Activated CD4-positive, alpha-beta memory T cell treated with anti-CD3 and anti-CD28 coated beads, Interleukin-2, amount 10 ng/mL, durations not matched to agents 7 days and 5 days (primary cell): ENCODE data around the gene C2orf68. TPM values are rescaled to one million over a fixed set of nuclear protein-coding genes. Genes with fewer than 3 reads are reported as not detected.
"Not testable (repeated sequence)": the region's sequence is repeated elsewhere in the genome, so short reads cannot be mapped to it uniquely, and the experiment has no call there.

Experiments
- CTCF ChIA-PET: fragments of 350-600 bp; sonication (Branson Sonifier 250); formaldehyde crosslinking; loops from one replicate; lab custom pipeline; 2021; ENCODE audit warnings: antibody characterized with exemption, inconsistent platforms; lab: Charles Lee
- POLR2A ChIA-PET: fragments of 350-600 bp; sonication (Branson Sonifier 250); formaldehyde crosslinking; loops from one replicate; lab custom pipeline; 2021; ENCODE audit warnings: antibody characterized with exemption; lab: Charles Lee
- DNase-seq: peaks from one replicate; pipeline ENCODE4 v3.0.0-alpha.2; 2020
- H3K27ac Mint-ChIP-seq: one replicate; pipeline ENCODE4 v1.8.0; 2021; ENCODE audit warnings: mild to moderate bottlenecking, mixed read lengths
- H3K27me3 Mint-ChIP-seq: one replicate; pipeline ENCODE4 v1.8.0; 2021; ENCODE audit warnings: mixed read lengths
- H3K36me3 Mint-ChIP-seq: one replicate; pipeline ENCODE4 v1.8.0; 2021; ENCODE audit warnings: low read depth, mixed read lengths
- H3K4me1 Mint-ChIP-seq: one replicate; pipeline ENCODE4 v1.8.0; 2021; ENCODE audit warnings: mixed read lengths
- H3K4me3 Mint-ChIP-seq: one replicate; pipeline ENCODE4 v1.8.0; 2021; ENCODE audit warnings: mild to moderate bottlenecking, mixed read lengths
- H3K9me3 Mint-ChIP-seq: one replicate; pipeline ENCODE4 v1.8.0; 2021; ENCODE audit warnings: mixed read lengths
- total RNA-seq, 2 experiments: library from RNA; stranded (reverse); gene quantifications; one replicate each; pipeline ENCODE4 v1.2.3, GENCODE V29; 2021

Gene C2orf68
- total RNA-seq, 2 experiments from 2014 or later = 48.8 to 50.9 TPM

- POLR2A ChIA-PET = interaction anchor here (2.1 kb wide), 1 partner anchor 30 kb away, joined by 5 read pairs; no protein-coding TSS in a partner anchor
Observed at GRCh38 chr2:85575739-85576138, 36.1 kb downstream of the C2orf68 start.

GRCh38 chr2:85566265-85566664, 45.6 kb downstream of the C2orf68 start:
- Mint-ChIP-seq H3K36me3 (no peaks in the 10 kb centered on the region), H3K27ac (no peak overlapping the region), H3K4me1 (peaks cover 11% of the 10 kb centered on the region), H3K9me3 (no peaks in the 10 kb centered on the region), H3K4me3 (no peak overlapping the region), H3K27me3 (peaks cover 12% of the 10 kb centered on the region)
- ChIA-PET CTCF (interaction anchor here (0.7 to 1.6 kb wide), 2 partner anchors 10 to 175 kb away, joined by 3 to 4 read pairs; no protein-coding TSS in a partner anchor), POLR2A (interaction anchor here (1.2 kb wide), 1 partner anchor 12 kb away, joined by 3 read pairs; the partner anchor contains the start of gene VAMP8)
- DNase-seq = no peak

More at GRCh38 chr2:85575739-85576138, 36.1 kb downstream of the C2orf68 start:
- Mint-ChIP-seq H3K27me3 (peaks cover 13% of the 10 kb centered on the region), H3K4me1 (peaks cover 27% of the 10 kb centered on the region), H3K36me3 (peaks cover 19% of the 10 kb centered on the region), H3K27ac (no peak overlapping the region), H3K9me3 (no peaks in the 10 kb centered on the region), H3K4me3 (no peak overlapping the region)
- DNase-seq = no peak
- CTCF ChIA-PET = interaction anchor here (1.1 kb wide), 1 partner anchor 12 kb away, joined by 3 read pairs; no protein-coding TSS in a partner anchor

GRCh38 chr2:85564144-85564563, 47.7 kb downstream of the C2orf68 start:
- H3K27me3 Mint-ChIP-seq = no peaks in the 10 kb centered on the region
- CTCF ChIA-PET = no interaction called here
- H3K4me3 Mint-ChIP-seq = peak overlapping the region; percentile 5
- POLR2A ChIA-PET = no interaction called here
- no peaks in the 10 kb centered on the region for H3K9me3 Mint-ChIP-seq
- H3K36me3 Mint-ChIP-seq = no peaks in the 10 kb centered on the region
- H3K4me1 Mint-ChIP-seq = peaks cover 28% of the 10 kb centered on the region
- no peak overlapping the region for H3K27ac Mint-ChIP-seq
- no peak for DNase-seq

- ChIA-PET CTCF (interaction anchor here (0.6 to 2.2 kb wide), 6 partner anchors 10 to 234 kb away, joined by 3 to 27 read pairs (median 4); partner anchors contain the start of genes MAT2A and VAMP8), POLR2A (interaction anchor here (0.6 to 2.9 kb wide), 13 partner anchors 9 to 207 kb away, joined by 3 to 25 read pairs (median 6); partner anchors contain the start of genes ELMOD3, MAT2A, RETSAT and SH2D6)
- Mint-ChIP-seq H3K27me3 (no peaks in the 10 kb centered on the region), H3K4me3 (peak within 1 kb of the TSS; percentile 87), H3K9me3 (no peaks in the 10 kb centered on the region), H3K4me1 (peaks cover 36% of the 10 kb centered on the region), H3K27ac (peak within 1 kb of the TSS; percentile 90), H3K36me3 (peaks cover 8% of the 10 kb centered on the region)
- peak; percentile 96 for DNase-seq
Observed at GRCh38 chr2:85561280-85562212, 50.3 kb downstream of the C2orf68 start, which contains the start of gene GGCX. Gene GGCX (minus strand): TSS chr2:85561493. CDS start chr2:85561428, 65 bp downstream.

- ChIA-PET POLR2A (interaction anchor here (0.8 to 2.9 kb wide), 16 partner anchors 8 to 234 kb away, joined by 3 to 25 read pairs (median 4); partner anchors contain the start of genes ELMOD3, MAT2A, RETSAT and RNF181), CTCF (interaction anchor here (0.6 to 2.2 kb wide), 7 partner anchors 10 to 261 kb away, joined by 3 to 27 read pairs (median 3); partner anchors contain the start of genes MAT2A, SH2D6 and VAMP8)
- peaks cover 36% of the 10 kb centered on the region for H3K4me1 Mint-ChIP-seq
- H3K36me3 Mint-ChIP-seq = peaks cover 8% of the 10 kb centered on the region
- H3K27ac Mint-ChIP-seq = peak overlapping the region; percentile 90
- H3K9me3 Mint-ChIP-seq = no peaks in the 10 kb centered on the region
- no peaks in the 10 kb centered on the region for H3K27me3 Mint-ChIP-seq
- DNase-seq = no peak
- peak overlapping the region; percentile 87 for H3K4me3 Mint-ChIP-seq
Observed at GRCh38 chr2:85560812-85561279, 51.0 kb downstream of the C2orf68 start.

GRCh38 chr2:85560403-85560726, 51.5 kb downstream of the C2orf68 start:
- CTCF ChIA-PET = interaction anchor here (0.6 to 2.2 kb wide), 7 partner anchors 9 to 260 kb away, joined by 3 to 27 read pairs (median 3); partner anchors contain the start of genes MAT2A, SH2D6 and VAMP8
- peaks cover 36% of the 10 kb centered on the region for H3K4me1 Mint-ChIP-seq

GRCh38 chr2:85558160-85558559, 53.7 kb downstream of the C2orf68 start:
- H3K4me3 Mint-ChIP-seq = no peak overlapping the region
- ChIA-PET CTCF (interaction anchor here (0.6 kb wide), 1 partner anchor 166 kb away, joined by 3 read pairs; no protein-coding TSS in a partner anchor), POLR2A (interaction anchor here (1.2 to 4.1 kb wide), 2 partner anchors 12 to 18 kb away, joined by 5 to 23 read pairs; partner anchors contain the start of gene MAT2A)
- no peaks in the 10 kb centered on the region for H3K27me3 Mint-ChIP-seq
- H3K27ac Mint-ChIP-seq = no peak overlapping the region
- H3K36me3 Mint-ChIP-seq = peaks cover 14% of the 10 kb centered on the region
- no peak for DNase-seq
- H3K9me3 Mint-ChIP-seq = no peaks in the 10 kb centered on the region
- H3K4me1 Mint-ChIP-seq = peaks cover 33% of the 10 kb centered on the region

More at GRCh38 chr2:85560403-85560726, 51.5 kb downstream of the C2orf68 start:
- not testable (repeated sequence) for H3K36me3 Mint-ChIP-seq, DNase-seq, H3K9me3 Mint-ChIP-seq, H3K27me3 Mint-ChIP-seq
- POLR2A ChIA-PET = interaction anchor here (0.7 to 2.9 kb wide), 16 partner anchors 12 to 233 kb away, joined by 3 to 25 read pairs (median 6); partner anchors contain the start of genes ELMOD3, MAT2A, RETSAT and RNF181
- Mint-ChIP-seq H3K4me3 (peak overlapping the region; percentile 87), H3K27ac (peak overlapping the region; percentile 90)

GRCh38 chr2:85557130-85557529, 54.7 kb downstream of the C2orf68 start:
- no peak for DNase-seq
- Mint-ChIP-seq H3K27me3 (no peaks in the 10 kb centered on the region), H3K9me3 (no peaks in the 10 kb centered on the region), H3K4me1 (peaks cover 32% of the 10 kb centered on the region), H3K36me3 (peaks cover 21% of the 10 kb centered on the region), H3K4me3 (no peak overlapping the region), H3K27ac (no peak overlapping the region)
- POLR2A ChIA-PET = interaction anchor here (0.7 to 4.1 kb wide), 7 partner anchors 11 to 152 kb away, joined by 3 to 23 read pairs (median 3); partner anchors contain the start of genes MAT2A and VAMP8
- CTCF ChIA-PET = interaction anchor here (0.9 to 2.0 kb wide), 7 partner anchors 10 to 256 kb away, joined by 3 to 9 read pairs (median 3); partner anchors contain the start of gene MAT2A

Other genes starting within 250 kb of the C2orf68 start
- 100 to 1,000 TPM; 167 to 177 TPM for gene CAPG, start 201.7 kb downstream of the C2orf68 start, total RNA-seq
- 1 to 10 TPM in 1 of 2 experiments, under 1 TPM in 1; 0.43 to 1.5 TPM for gene SH2D6, start 193.4 kb downstream of the C2orf68 start, total RNA-seq
- gene MAT2A, start 72.9 kb downstream of the C2orf68 start, total RNA-seq = 100 to 1,000 TPM; 196 to 199 TPM
- 10 to 100 TPM; 22.5 to 22.8 TPM for gene GGCX, start 50.6 kb downstream of the C2orf68 start, total RNA-seq
- gene VAMP8, start 34.5 kb downstream of the C2orf68 start, total RNA-seq = 100 to 1,000 TPM; 132 to 133 TPM
- 10 to 100 TPM; 89.6 to 91.8 TPM for gene VAMP5, start 27.6 kb downstream of the C2orf68 start, total RNA-seq
- 100 to 1,000 TPM; 117 to 121 TPM for gene RNF181, start 16.3 kb downstream of the C2orf68 start, total RNA-seq
- 1 to 10 TPM; 1.3 to 2.0 TPM for gene TMEM150A, start 9.4 kb downstream of the C2orf68 start, total RNA-seq
- 10 to 100 TPM; 69.1 to 71.2 TPM for gene USP39, start 4.1 kb upstream of the C2orf68 start, total RNA-seq
- gene SFTPB, start 56.1 kb upstream of the C2orf68 start, total RNA-seq = not detected
- gene GNLY, start 82.3 kb upstream of the C2orf68 start, total RNA-seq = 100 to 1,000 TPM; 569 to 599 TPM
- gene ATOH8, start 141.9 kb upstream of the C2orf68 start, total RNA-seq = under 1 TPM; 0.55 to 0.78 TPM